HG03045 (cell line): ENCODE results near the gene ZNF835.

ENCODE experiments used
- ATAC-seq: cut with Tn5 transposase; IDR thresholded peaks from one replicate; pipeline ENCODE4 v1.9.1; 2021; ENCODE audit warnings: mild to moderate bottlenecking, moderate library complexity; ENCODE audit not compliant: unreplicated experiment

Gene ZNF835

DNA sequence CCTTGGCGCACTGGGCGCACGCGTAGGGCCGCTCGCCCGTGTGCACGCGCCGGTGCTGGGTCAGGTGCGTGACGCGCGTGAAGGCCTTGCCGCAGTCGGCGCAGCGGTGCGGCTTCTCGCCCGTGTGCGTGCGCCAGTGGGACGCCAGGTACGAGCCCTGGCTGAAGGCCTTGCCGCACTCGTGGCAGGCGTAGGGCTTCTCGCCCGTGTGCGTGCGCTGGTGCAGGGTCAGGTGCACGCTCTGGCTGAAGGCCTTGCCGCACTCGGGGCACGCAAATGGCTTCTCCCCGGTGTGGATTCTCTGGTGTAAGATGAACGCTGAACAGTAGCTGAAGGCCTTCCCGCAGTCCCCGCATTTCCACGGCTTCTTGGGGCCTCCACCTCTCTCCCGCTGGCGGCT is 7.0 kb downstream of the ZNF835 start:
- ATAC-seq, result no peak

DNA sequence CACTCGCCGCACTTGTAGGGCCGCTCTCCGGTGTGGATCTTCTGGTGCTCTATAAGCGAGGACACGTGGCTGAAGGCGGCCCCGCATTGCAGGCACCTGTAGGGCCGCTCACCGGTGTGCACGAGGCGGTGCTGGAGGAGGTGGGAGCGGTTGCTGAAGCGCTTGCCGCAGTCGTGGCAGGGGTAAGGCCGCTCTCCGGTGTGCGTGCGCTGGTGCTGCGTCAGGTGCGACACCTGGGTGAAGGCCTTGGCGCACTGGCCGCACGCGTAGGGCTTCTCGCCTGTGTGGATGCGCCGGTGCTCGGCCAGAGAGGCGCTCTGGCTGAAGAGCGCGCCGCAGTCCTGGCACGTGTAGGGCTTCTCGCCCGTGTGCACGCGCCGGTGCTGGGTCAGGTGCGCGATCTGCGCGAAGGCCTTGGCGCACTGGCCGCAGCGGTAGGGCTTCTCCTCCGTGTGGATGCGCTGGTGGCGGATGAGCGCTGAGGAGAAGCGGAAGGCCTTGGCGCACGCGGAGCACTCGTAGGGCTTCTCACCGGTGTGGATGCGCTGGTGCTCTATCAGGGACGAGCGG is 7.5 kb downstream of the ZNF835 start:
- no peak for ATAC-seq

DNA sequence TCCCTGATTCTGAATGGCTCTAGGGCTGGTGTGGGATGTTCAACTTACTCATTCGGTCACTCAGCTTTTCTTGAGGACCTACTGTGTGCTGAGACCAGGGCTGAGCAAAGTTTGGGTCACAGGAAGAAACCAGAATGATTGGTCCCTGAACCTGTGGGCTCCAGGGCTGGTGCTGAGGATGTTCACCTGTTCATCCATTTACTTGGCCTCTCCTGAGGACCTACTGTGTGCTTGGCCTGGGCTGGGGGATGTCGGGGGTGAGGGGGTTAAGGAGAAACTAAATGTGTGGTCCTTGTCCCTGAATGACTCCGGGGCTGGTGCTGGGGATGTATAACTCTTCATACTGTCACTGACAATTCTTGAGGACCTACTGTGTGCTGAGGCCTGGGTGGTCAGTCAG is 10.3 kb downstream of the ZNF835 start:
- no peak for ATAC-seq

DNA sequence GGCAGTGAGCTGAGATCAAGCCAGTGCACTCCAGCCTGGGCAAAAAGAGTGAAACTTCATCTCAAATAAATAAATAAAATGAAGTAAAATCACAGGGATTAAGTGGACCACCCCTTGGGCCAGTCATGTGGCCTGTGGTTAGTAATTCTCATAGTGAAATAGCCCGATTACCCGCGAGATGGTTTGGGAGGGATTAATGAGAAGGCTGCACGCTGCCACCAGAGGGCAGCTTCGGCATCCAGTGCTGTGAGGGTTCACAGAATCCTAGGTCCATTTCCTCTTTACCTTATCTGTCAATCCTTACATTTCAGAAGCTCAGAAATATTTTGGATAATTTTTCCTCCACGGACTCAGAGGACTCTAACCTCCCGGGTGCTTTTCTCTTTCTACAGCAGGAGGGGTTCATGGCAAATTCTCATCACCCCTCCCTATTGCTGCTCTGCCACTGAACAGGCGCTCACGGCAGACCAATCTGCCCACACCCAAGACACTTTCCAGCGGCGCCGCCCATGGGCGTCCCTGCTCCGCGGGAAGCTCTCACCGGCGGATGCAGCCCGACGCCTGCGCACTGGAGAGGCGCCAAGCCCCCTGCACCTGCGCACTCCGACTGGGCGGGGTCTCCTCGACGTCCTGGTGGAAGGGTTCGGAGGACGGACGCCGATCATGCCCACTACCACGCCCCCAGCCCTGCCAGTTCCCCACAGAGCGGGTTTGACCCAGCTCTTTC is 11.0 kb downstream of the ZNF835 start:
- no peak for ATAC-seq

DNA sequence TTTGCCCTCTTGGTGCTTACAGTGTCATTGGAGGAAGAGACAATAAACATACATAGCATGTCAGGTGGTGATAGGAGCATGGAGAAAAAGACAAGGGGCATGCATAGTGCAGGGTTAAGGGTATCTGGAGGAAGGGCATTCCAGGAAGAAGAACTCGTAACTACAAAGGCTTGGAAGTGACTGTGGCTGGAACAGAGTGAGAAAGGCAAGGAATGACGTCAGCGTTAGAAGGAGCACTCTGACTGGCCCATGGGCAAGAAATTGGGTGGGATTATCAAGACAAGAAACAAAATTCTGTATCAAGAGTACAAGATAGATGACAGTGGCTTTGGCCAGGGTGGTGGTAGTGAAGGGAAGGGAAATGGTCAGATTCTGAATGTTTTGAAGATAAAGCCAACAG is 17.4 kb downstream of the ZNF835 start:
- ATAC-seq, result no peak

DNA sequence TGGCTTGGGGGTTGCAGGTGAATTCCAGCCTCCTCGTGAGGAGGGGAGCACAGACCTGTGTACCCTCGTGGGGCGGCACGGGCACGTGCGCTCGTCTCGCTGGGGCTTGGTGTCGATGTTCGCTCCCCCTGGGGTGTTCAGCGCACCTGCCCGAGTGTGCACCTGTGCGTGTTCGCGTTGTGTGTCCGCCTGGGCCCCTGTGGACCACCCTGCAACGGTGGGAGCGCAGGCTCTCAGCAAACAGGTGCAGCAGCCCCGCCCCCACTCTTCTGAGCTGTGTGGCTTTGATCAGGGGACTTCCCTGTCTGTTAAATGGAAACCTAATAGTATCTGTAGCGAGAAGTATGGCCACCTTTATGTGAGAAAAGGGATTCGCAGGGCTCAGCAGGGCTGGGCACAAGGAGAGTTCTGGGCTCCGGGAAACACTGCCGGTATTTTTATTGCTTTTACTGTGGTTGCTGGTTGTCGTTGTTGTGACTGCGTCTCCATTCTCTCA is 28.0 kb downstream of the ZNF835 start:
- no peak for ATAC-seq

DNA sequence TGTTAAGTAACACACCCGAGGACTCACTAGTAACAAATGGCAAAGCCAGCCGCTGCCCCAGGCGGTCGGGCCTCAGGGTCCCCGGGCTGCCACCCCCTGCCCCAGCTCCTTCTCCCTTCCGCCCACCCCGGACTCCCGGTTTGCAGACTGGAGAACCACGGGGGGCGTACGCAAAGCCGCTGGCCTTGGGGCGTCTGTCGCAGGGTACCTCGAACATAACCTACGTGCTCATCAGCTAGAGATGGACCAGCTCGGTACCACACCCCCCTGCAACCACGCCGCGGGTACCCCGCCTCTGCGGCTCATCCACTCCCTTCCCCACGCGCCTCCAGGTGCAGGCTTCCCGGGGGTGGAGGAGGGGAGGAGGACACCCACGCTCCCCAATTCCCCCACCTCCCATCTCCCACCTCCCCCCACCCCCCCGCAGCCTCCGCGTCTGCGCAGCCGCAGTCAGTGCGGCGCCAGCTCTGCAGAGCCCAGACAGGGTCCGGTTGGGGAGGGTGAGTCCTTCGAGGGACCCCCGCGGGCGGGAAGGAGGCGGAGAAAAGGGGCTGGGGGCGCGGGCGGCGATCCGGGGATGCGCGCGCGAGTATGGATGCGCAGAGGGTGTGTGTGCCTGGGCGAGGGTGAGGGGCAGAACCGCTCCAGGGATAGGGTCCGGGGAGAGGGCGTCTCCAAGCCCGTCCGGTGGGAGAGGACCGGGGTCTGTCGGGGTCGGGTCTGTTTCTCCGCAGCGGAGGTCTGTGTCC is 28.7 kb downstream of the ZNF835 start, which contains the start of gene SMIM17:
SMIM17 (plus strand) TSS at position 449 of the 749 bp plus-strand sequence. CDS start 2,509 bp downstream, outside the sequence.
- no peak for ATAC-seq

DNA sequence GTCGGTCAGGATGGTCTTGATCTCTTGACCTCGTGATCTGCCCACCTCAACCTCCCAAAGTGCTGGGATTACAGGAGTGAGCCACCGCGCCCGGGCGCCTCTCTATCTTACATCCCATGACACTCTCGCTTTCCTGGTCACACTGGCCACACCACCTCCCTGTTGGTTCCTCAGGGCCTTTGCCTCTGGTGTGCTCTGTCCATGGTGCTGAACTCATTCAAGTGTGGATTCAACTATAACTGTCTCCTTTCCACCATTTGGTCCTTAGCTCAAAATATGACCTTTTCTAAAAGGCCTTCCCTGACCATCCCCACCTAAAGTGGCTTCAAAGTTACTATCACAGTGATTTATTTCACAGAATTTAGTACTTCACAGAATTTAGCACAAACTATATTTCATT is 32.3 kb downstream of the ZNF835 start:
- no peak for ATAC-seq

DNA sequence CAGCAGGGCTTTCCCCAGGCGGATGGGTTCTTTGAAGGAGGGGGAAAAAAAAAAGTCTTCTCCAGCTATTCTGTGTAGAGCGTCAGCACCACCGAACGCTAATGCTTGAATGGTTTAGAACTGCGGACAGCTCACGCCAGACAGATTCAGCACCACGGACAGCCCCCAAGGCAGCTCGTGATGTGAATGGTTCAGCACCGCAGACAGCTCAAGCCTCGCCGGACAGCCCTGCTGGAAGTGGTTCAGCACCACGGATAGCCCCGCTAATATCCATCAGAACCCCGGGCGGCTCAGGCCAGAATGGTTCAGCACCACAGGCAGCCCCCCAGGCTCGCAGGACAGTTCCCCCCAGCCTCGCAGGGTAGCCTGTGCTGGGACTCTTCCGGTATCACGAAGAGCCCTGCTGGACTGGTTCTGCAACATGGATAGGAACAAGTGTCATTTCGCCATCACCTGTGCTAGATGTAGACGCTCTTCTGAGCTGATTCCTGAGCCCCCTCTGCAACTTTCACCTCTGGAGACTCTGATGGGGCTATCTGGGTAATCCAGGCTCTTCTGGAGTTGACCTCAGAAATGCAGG is 33.5 kb downstream of the ZNF835 start:
- no peak for ATAC-seq

DNA sequence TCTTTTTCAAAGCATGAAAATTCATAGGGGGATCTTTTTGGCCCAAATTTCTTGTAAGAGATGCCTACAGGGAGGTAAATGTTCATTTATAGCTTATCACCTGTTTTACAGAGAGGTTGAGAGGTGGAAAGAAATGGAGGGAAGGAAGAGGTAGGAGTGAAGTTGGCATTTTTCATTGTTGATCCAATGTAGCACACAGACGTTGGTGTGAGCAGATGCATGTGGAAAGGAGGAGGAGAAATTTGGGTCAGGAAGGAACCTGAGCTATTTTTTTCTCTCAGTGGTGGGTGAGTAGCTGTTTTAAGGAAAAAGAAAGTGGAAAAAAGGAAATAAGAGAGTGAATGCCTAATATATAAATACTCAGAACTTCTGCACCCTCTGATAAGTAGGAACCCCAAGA is 38.5 kb downstream of the ZNF835 start:
- ATAC-seq, result no peak

DNA sequence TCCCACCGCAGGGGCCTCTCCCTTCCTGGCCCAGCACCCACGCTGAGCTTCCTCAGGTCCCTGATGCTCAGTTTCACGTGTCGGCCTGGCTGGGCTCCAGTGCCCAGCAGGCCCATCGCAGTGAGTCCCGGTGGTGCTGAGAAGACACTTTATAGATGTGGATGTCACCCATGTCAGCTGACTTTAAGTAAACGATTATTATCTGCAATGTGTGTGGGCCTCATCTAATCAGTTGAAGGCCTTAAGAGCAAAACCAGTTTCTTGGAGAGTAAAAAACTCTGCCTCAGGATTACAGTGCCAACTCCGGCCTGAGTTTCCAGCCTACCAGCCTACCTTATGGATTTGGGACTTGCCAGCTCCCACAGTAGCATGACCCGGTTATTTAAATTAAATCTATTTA is 45.8 kb downstream of the ZNF835 start:
- no peak for ATAC-seq

DNA sequence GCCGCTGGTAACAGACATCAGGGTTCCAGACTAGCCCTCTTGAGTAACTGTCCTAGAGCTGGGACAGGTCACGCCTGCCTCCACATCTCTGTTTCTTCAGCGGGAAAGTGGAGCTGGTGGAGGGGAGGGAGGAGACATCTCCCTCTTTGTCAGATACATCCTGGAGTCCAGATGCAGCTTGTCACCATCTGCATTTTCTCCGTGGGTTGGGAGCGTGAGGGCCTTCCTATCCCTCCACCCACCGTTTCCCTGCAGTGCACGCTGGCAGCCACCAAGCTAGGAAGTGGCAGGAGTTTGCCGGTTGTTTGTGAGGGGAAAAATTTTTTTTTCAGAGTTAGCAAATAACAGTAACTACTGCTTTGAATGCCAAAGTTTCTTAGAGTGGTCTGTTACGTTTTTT is 48.6 kb downstream of the ZNF835 start:
- ATAC-seq, result no peak

DNA sequence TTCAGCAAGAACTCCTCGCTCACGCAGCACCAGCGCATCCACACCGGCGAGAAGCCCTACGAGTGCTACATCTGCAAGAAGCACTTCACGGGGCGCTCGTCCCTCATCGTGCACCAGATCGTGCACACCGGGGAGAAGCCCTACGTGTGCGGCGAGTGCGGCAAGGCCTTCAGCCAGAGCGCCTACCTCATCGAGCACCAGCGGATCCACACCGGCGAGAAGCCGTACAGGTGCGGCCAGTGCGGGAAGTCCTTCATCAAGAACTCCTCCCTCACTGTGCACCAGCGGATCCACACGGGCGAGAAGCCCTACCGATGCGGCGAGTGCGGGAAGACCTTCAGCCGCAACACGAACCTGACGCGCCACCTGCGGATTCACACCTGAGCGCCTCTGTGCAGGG is 49.2 kb downstream of the ZNF835 start:
- ATAC-seq, result no peak

DNA sequence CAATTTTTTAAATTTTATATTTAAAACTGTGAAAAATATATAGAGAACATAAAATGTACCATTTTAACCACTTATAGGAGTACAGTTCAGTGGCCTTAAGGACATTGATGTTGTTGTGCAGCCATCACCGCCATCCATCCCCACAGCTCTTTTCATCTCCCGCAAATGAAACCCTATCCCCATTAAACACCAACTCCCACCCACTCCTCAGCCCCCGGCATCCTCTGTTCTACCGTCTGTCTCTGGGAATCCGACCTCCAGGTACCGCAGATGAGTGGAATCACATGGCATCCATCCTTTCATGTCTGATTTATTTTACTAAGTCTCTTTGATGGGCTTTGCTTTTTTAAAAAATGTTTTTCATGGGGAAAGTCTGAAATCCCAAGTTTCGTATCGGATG is 52.4 kb downstream of the ZNF835 start:
- no peak for ATAC-seq

DNA sequence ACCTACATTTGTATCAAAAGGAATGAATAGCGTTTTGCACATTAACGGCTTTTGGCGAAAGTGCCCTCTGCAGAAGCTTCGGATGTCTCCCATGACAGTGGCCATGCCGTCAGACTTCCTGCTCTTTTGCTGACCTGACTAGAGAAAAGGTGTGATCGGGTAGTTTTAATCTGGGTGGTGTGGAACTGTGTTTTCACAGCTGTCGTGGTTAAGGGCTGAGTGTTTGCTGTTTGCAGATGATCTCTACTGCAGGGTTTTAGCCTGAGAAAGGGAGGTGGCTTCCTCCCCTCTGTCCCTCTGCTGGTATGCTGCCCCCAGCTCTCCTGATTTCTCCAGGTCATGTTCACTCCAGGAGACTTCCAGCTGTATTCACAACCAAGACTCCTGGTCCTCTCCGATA is 54.0 kb downstream of the ZNF835 start:
- ATAC-seq, result no peak

DNA sequence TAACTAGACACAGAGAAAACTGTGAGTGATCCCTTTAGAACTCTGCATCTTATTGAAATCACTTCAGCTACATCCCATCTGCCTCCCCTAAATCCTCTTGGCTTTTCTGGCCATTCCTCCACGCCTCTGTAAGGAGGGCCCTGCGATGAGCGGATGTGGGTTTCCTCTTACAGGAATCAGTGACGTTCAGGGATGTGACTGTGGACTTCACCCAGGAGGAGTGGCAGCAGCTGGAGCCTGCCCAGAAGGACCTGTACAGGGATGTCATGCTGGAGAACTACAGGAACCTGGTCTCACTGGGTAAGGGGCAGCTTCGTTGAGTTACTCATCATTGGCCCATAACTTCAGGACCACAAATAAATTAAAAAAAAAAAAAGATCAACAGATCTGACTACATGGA is 57.9 kb downstream of the ZNF835 start:
- ATAC-seq, result no peak

DNA sequence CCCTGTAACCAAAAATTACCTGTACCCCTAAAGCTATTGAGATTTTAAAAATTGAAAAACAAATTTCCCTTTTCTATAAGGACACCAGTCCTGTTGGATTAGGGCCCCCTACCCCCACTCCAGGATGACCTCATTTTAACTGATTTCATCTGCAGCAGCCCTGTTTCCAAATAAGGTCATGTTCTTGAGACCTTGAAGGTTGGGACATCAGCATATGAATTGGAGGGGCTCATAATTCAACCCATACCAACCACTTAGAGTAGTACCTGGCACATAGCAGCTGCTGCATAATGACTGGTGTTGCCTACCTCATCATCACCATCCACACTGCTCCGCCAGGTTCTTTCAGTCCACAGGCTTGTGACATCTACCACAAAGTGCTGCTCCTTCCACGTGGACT is 58.8 kb downstream of the ZNF835 start:
- ATAC-seq, result no peak
